Stimulated activated CD8-positive, alpha-beta memory T cell treated with anti-CD3 and anti-CD28 coated beads, Interleukin-15, amount 100 ng/mL, for 1 hour (primary cell): ENCODE data around the gene TMEM31.

Experiments
- DNase-seq: peaks from one replicate; pipeline ENCODE4 v3.0.0-alpha.2; 2020; ENCODE audit warnings: low read depth

TMEM31 gene

GRCh38 chrX:103710609-103711008 lies at the start of gene TMEM31:
Gene TMEM31 (plus strand): TSS chrX:103710909. CDS start chrX:103712259, 1,350 bp downstream.
- DNase-seq, result no peak

GRCh38 chrX:103663981-103664762 lies 46.5 kb upstream of the TMEM31 start:
- DNase-seq, result no peak

- DNase-seq, result no peak
Measured at GRCh38 chrX:103666202-103667107, 44.3 kb upstream of the TMEM31 start.

- no peak for DNase-seq
Measured at GRCh38 chrX:103669745-103670144, 41.0 kb upstream of the TMEM31 start.

GRCh38 chrX:103674531-103675454 lies 35.9 kb upstream of the TMEM31 start:
- DNase-seq, result no peak

- no peak for DNase-seq
Measured at GRCh38 chrX:103678199-103678993, 32.3 kb upstream of the TMEM31 start.

- DNase-seq, result no peak
Measured at GRCh38 chrX:103681443-103681842, 29.3 kb upstream of the TMEM31 start.

GRCh38 chrX:103685396-103685795 lies 25.3 kb upstream of the TMEM31 start:
- DNase-seq, result no peak

- peak; percentile 69 for DNase-seq
Measured at GRCh38 chrX:103686199-103687072, 24.3 kb upstream of the TMEM31 start, which contains the start of gene MORF4L2. Gene MORF4L2 (minus strand): TSS chrX:103686699. CDS start chrX:103677027, 9,672 bp downstream.

- peak; percentile 70 for DNase-seq
Measured at GRCh38 chrX:103687073-103687695, 23.5 kb upstream of the TMEM31 start.

GRCh38 chrX:103687696-103688201 lies 23.0 kb upstream of the TMEM31 start:
- DNase-seq, result peak; percentile 11

- no peak for DNase-seq
Measured at GRCh38 chrX:103688946-103689345, 21.8 kb upstream of the TMEM31 start.

GRCh38 chrX:103691059-103691458 lies 19.6 kb upstream of the TMEM31 start:
- DNase-seq, result no peak

GRCh38 chrX:103697687-103698086 lies 13.0 kb upstream of the TMEM31 start:
- DNase-seq, result no peak

GRCh38 chrX:103699243-103699642 lies 11.5 kb upstream of the TMEM31 start:
- no peak for DNase-seq

- DNase-seq, result no peak
Measured at GRCh38 chrX:103704863-103705262, 5.8 kb upstream of the TMEM31 start.

GRCh38 chrX:103716962-103717361 lies 6.3 kb downstream of the TMEM31 start:
- no peak for DNase-seq

- no peak for DNase-seq
Measured at GRCh38 chrX:103718120-103718519, 7.4 kb downstream of the TMEM31 start.

- no peak for DNase-seq
Measured at GRCh38 chrX:103722505-103722904, 11.8 kb downstream of the TMEM31 start.
